GM18520 (cell line): ENCODE data around the gene GFM2.
A peak's percentile ranks its signal among the peaks of the same experiment; 100 is the strongest.
"Not testable (repeated sequence)": the region's sequence is repeated elsewhere in the genome, so short reads cannot be mapped to it uniquely, and the experiment has no call there.

Experiments
- ATAC-seq: cut with Tn5 transposase; IDR thresholded peaks from one replicate; pipeline ENCODE4 v1.9.1; 2021; ENCODE audit not compliant: unreplicated experiment

Gene GFM2

GRCh38 chr5:74722271-74722670 is 44.6 kb downstream of the GFM2 start:
- no peak for ATAC-seq

- no peak for ATAC-seq
These were observed 49.3 kb downstream of the GFM2 start for GRCh38 chr5:74717596-74717995.

GRCh38 chr5:74693191-74693590 is 73.7 kb downstream of the GFM2 start:
- no peak for ATAC-seq

- no peak for ATAC-seq
These were observed 79.8 kb downstream of the GFM2 start for GRCh38 chr5:74686962-74687751.

- no peak for ATAC-seq
These were observed 80.8 kb downstream of the GFM2 start for GRCh38 chr5:74685979-74686631.

GRCh38 chr5:74684900-74685851 is 81.7 kb downstream of the GFM2 start, which contains the start of gene HEXB:
HEXB (plus strand) TSS chr5:74685233; CDS start chr5:74685261, 28 bp downstream.
- peak; percentile 67 for ATAC-seq

- ATAC-seq: no peak
These were observed 87.0 kb downstream of the GFM2 start for GRCh38 chr5:74679966-74680365.

- not testable (repeated sequence) for ATAC-seq
These were observed 87.6 kb downstream of the GFM2 start for GRCh38 chr5:74679300-74679699.

GRCh38 chr5:74678123-74678522 is 88.8 kb downstream of the GFM2 start:
- not testable (repeated sequence) for ATAC-seq

GRCh38 chr5:74676466-74676865 is 90.5 kb downstream of the GFM2 start:
- not testable (repeated sequence) for ATAC-seq

- no peak for ATAC-seq
These were observed 93.7 kb downstream of the GFM2 start for GRCh38 chr5:74673011-74673790.

- ATAC-seq: no peak
These were observed 94.6 kb downstream of the GFM2 start for GRCh38 chr5:74672215-74672877.
